BLaER1 treated with 17β-estradiol and CSF1 and Interleukin-3, amounts not matched to agents 10 nM and 100 nM (cell line): Measurements from ENCODE around the gene NUMB.
A peak's percentile ranks its signal among the peaks of the same experiment; 100 is the strongest.

Experiments used
- H3K27ac ChIP-seq, 11 experiments: shearing (Covaris generic); formaldehyde crosslinking; 2 replicates each; pipeline ENCODE4 v1.8.1; 2022
- H3K27me3 ChIP-seq, 11 experiments: shearing (Covaris generic); formaldehyde crosslinking; 2 replicates each; pipeline ENCODE4 v1.8.1; 2022
- H3K36me3 ChIP-seq, 11 experiments: shearing (Covaris generic); formaldehyde crosslinking; 2 replicates each; pipeline ENCODE4 v1.8.1; 2022
- H3K4me1 ChIP-seq, 10 experiments: shearing (Covaris generic); formaldehyde crosslinking; 2 replicates each; pipeline ENCODE4 v1.8.1; 2022
- H3K4me2 ChIP-seq, 11 experiments: shearing (Covaris generic); formaldehyde crosslinking; 2 replicates each; pipeline ENCODE4 v1.8.1; 2022
- H3K4me3 ChIP-seq, 10 experiments: shearing (Covaris generic); formaldehyde crosslinking; 2 replicates each; pipeline ENCODE4 v1.8.1; 2022
- H3K9ac ChIP-seq, 11 experiments: shearing (Covaris generic); formaldehyde crosslinking; 2 replicates each; pipeline ENCODE4 v1.8.1; 2022
- H3K9me3 ChIP-seq, 11 experiments: shearing (Covaris generic); formaldehyde crosslinking; replicated peaks in 1 of 11; 2 replicates each; pipeline ENCODE4 v1.8.1; 2022
- H4K20me1 ChIP-seq, 11 experiments: shearing (Covaris generic); formaldehyde crosslinking; 2 replicates each; pipeline ENCODE4 v1.8.1; 2022
- Cebpa-rat ChIP-seq, 11 experiments: shearing (Covaris generic); IDR thresholded peaks; 2 replicates each; pipeline ENCODE4 v1.8.1; 2022

The NUMB gene

DNA sequence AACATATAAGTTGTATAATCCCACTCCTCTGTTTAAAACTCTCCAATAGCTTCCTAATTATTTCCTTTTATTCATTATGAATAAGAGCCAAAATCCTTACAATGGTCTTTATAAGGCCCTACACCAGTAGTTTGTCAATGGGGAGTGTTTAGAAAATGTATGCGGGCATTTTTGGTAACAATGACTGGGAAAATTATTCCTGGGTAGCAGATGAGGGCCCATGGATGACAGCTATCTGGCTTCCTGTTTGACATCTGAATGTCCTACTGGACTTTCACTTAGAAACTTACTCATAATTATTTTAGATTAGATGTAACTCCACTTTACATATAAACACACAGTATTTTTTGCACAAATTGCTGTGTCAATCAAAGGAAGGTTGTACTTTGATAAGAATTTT lies 119.8 kb downstream of the NUMB start:
- Histone ChIP-seq H3K4me1 (no peaks in the 10 kb centered on the region), H3K4me3 (no peak overlapping the region), H3K9ac (no peak overlapping the region), H4K20me1 (peaks cover 0 to 100% (median 11%) of the 10 kb centered on the region in 11 experiments; a peak in 13 of 22 replicates), H3K4me2 (no peak overlapping the region), H3K36me3 (peaks cover 4 to 99% (median 51%) of the 10 kb centered on the region in 11 experiments; a peak in 20 of 22 replicates), H3K9me3 (peaks cover 0 to 4% (median 0%) of the 10 kb centered on the region in 11 experiments; a peak in 2 of 22 replicates), H3K27me3 (no peaks in the 10 kb centered on the region), H3K27ac (no peak overlapping the region)
- no peak for TF ChIP-seq Cebpa-rat (IDR thresholded peaks at IDR 0.05)

DNA sequence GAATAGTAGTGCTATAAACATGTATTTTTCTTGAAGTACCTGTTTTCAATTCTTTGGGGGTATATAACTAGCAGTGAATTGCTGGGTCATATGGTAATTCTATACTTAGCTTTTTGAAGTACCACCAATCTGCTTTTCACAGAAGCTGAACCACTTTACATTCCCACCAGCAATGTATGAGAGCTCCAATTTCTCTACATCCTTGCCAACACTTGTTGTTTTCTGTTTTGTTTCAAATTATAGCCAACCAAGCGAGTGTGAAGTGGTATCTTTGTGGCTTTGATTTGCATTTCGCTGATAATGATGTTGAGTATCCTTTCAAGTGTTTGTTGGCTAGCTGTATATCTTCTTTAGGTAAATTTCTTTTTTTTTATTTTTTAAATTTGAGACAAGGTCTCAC lies 125.3 kb downstream of the NUMB start:
- TF ChIP-seq Cebpa-rat (IDR thresholded peaks at IDR 0.05): no peak
- Histone ChIP-seq H3K36me3 (peaks cover 11 to 99% (median 31%) of the 10 kb centered on the region in 11 experiments; a peak in 19 of 22 replicates), H3K27me3 (no peaks in the 10 kb centered on the region)

DNA sequence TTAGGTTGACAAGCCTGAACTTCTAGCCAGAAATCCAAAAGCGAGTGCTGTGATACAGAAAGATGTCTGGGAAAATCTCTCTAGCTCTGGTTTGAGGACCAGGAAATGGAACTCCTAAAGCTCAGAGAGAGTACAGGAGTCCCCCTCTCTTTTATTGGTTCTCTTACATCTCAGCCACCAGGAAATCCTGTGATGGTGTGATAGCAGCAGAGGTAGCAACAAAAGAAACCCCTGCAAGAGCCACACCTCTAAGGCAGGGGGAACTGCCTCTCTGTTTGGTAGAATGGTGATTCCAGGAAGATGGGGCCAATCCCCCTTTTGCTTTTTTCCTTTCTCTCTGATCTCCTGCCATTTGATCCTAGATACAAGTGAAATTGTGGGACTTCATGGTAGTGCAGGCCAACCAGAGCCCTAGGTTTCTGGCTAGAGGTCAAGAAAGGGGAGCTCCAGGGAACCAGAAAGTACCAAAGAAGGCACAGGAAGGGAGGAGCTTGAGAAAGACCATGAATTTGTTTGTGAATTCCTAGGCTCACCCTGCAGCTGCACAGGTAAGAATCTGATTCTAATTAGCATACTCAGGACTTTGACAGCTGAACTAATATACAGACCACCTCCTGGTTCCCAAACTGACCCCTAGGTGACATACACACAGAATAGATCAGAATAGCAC lies 132.6 kb downstream of the NUMB start:
- Histone ChIP-seq H3K4me1 (peaks cover 0 to 23% (median 0%) of the 10 kb centered on the region in 10 experiments; a peak in 5 of 20 replicates), H3K4me3 (no peak overlapping the region), H4K20me1 (peaks cover 0 to 100% (median 22%) of the 10 kb centered on the region in 11 experiments; a peak in 14 of 22 replicates), H3K27ac (no peak overlapping the region), H3K27me3 (no peaks in the 10 kb centered on the region), H3K4me2 (no peak overlapping the region), H3K36me3 (peaks cover 0 to 98% (median 25%) of the 10 kb centered on the region in 11 experiments; a peak in 14 of 22 replicates), H3K9me3 (no peaks in the 10 kb centered on the region), H3K9ac (no peak overlapping the region)
- no peak for TF ChIP-seq Cebpa-rat (IDR thresholded peaks at IDR 0.05)

More for the DNA sequence above, 125.3 kb downstream of the NUMB start:
- H3K4me2 ChIP-seq: no peak overlapping the region
- H3K9me3 ChIP-seq: peaks cover 0 to 3% (median 0%) of the 10 kb centered on the region in 11 experiments; a peak in 3 of 22 replicates
- H4K20me1 ChIP-seq: peaks cover 0 to 100% (median 0%) of the 10 kb centered on the region in 11 experiments; a peak in 12 of 22 replicates
- H3K4me3 ChIP-seq: no peak overlapping the region
- 0 out of 20 replicates have a peak, but pooled peaks cover 0 to 8% (median 0%) of the 10 kb centered on the region in 10 experiments for H3K4me1 ChIP-seq
- no peak overlapping the region for H3K27ac ChIP-seq
- H3K9ac ChIP-seq: no peak overlapping the region

DNA sequence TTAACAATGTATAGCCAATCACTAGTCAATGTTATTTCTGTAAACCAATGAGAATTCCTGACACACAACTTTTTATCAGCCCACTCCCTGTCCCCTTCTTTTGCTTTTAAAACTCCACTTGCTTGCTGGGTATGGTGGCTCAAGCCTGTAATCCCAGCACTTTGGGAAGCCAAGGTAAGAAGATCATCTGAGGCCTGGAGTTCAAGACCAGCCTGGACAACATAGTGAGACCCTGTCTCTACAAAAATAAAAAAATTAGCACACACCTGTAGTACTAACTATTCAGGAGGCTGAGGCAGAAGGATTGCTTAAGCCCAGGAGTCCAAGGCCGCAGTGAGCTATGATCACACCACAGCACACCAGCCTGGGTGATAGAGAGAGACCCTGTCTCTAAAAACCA lies 133.3 kb downstream of the NUMB start:
- no peak for TF ChIP-seq Cebpa-rat (IDR thresholded peaks at IDR 0.05)

DNA sequence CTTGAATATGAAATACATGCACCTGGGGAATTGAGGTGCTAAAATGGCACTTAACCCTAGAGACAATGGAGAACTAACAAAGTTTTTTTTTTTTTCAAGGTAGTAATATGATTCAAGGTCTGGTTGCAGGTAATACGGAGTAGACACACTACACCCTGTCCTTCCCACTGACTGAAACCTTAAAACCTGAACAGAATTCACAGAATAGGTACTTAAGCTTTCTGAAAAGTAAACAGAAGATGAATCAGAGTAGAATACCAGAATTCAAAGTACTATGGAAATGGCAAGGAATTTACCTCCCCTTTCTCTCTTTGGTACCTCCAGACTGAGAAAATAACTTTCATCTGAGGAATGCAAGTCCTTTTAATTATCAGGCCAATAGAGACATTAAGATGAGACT lies 133.8 kb downstream of the NUMB start:
- Histone ChIP-seq H3K9ac (no peak overlapping the region), H3K27me3 (no peaks in the 10 kb centered on the region), H3K27ac (no peak overlapping the region), H3K4me2 (no peak overlapping the region), H3K9me3 (no peaks in the 10 kb centered on the region), H3K36me3 (peaks cover 0 to 98% (median 34%) of the 10 kb centered on the region in 11 experiments; a peak in 14 of 22 replicates), H4K20me1 (peaks cover 0 to 100% (median 22%) of the 10 kb centered on the region in 11 experiments; a peak in 14 of 22 replicates), H3K4me1 (peaks cover 0 to 16% (median 0%) of the 10 kb centered on the region in 10 experiments; a peak in 5 of 20 replicates), H3K4me3 (no peak overlapping the region)
- no peak for TF ChIP-seq Cebpa-rat (IDR thresholded peaks at IDR 0.05)

More for the DNA sequence above, 133.3 kb downstream of the NUMB start:
- H3K27ac ChIP-seq: no peak overlapping the region
- H3K36me3 ChIP-seq: peaks cover 0 to 98% (median 29%) of the 10 kb centered on the region in 11 experiments; a peak in 14 of 22 replicates
- H3K9ac ChIP-seq: no peak overlapping the region
- peaks cover 0 to 18% (median 0%) of the 10 kb centered on the region in 10 experiments; a peak in 5 of 20 replicates for H3K4me1 ChIP-seq
- no peak overlapping the region for H3K4me3 ChIP-seq
- H4K20me1 ChIP-seq: peaks cover 0 to 100% (median 22%) of the 10 kb centered on the region in 11 experiments; a peak in 14 of 22 replicates
- H3K9me3 ChIP-seq: no peaks in the 10 kb centered on the region
- no peak overlapping the region for H3K4me2 ChIP-seq
- no peaks in the 10 kb centered on the region for H3K27me3 ChIP-seq

DNA sequence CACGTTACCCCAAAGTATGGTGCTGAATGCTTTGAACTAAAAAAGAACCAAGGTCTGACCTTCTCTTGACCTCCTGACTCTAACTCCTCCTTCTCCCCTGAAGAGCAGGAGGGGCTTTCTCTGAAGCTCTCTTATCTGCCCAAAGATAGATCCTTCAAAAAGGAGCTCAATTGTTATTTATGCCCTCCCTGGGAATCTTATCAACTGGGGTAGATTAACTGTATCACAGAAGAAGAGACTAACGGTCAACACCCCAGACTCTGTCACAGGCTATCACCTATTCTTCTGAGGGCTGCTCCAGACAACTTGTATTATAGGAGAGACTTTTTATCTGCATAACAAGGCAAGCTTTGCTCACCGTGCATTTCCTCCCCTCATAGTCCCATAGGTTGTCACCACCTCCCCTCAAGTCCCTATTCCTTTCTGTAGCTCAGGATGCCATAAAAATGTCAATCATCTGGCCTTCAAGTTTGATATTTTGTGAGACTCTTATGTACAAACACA lies 134.4 kb downstream of the NUMB start:
- H3K4me1 ChIP-seq: peaks cover 0 to 16% (median 0%) of the 10 kb centered on the region in 10 experiments; a peak in 5 of 20 replicates
- no peak overlapping the region for H3K4me3 ChIP-seq
- H3K9me3 ChIP-seq: no peaks in the 10 kb centered on the region
- no peak for TF ChIP-seq Cebpa-rat (IDR thresholded peaks at IDR 0.05)
- H3K27ac ChIP-seq: no peak overlapping the region
- H3K4me2 ChIP-seq: no peak overlapping the region
- no peak overlapping the region for H3K9ac ChIP-seq
- H4K20me1 ChIP-seq: peaks cover 0 to 100% (median 22%) of the 10 kb centered on the region in 11 experiments; a peak in 14 of 22 replicates
- no peaks in the 10 kb centered on the region for H3K27me3 ChIP-seq
- H3K36me3 ChIP-seq: peaks cover 0 to 98% (median 40%) of the 10 kb centered on the region in 11 experiments; a peak in 14 of 22 replicates

DNA sequence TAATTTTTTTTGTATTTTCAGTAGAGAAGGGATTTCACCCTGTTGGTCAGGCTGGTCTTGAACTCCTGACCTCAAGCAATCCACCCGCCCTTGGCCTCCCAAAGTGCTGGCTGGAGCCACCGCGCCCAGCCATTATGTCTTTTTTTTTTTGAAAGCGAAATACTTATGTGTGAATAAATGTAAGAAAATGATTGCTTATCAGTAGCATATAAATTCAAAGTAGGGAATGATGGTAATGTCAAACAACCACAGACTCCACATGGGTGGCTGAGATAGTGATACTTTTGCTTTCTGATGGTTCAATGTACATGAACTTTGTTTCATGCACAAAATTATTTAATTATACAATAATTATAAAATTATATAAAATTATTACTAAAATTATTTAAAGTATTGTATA lies 145.2 kb downstream of the NUMB start:
- H3K4me2 ChIP-seq: peak overlapping the region in 7 of 11 experiments; percentile 74 to 94 (median 80); a peak in 13 of 22 replicates
- peaks cover 27 to 52% (median 36%) of the 10 kb centered on the region in 10 experiments for H3K4me1 ChIP-seq
- TF ChIP-seq Cebpa-rat (IDR thresholded peaks at IDR 0.05): no peak
- no peak overlapping the region for H3K4me3 ChIP-seq
- no peak overlapping the region for H3K9ac ChIP-seq
- H3K27ac ChIP-seq: peak overlapping the region in 7 of 11 experiments; percentile 10 to 88 (median 85); a peak in 10 of 22 replicates
- H3K9me3 ChIP-seq: 0 out of 22 replicates have a peak, but pooled peaks cover 0 to 2% (median 0%) of the 10 kb centered on the region in 11 experiments
- peaks cover 0 to 65% (median 20%) of the 10 kb centered on the region in 11 experiments; a peak in 15 of 22 replicates for H3K36me3 ChIP-seq
- H3K27me3 ChIP-seq: no peaks in the 10 kb centered on the region
- peaks cover 0 to 100% (median 0%) of the 10 kb centered on the region in 11 experiments; a peak in 6 of 22 replicates for H4K20me1 ChIP-seq

DNA sequence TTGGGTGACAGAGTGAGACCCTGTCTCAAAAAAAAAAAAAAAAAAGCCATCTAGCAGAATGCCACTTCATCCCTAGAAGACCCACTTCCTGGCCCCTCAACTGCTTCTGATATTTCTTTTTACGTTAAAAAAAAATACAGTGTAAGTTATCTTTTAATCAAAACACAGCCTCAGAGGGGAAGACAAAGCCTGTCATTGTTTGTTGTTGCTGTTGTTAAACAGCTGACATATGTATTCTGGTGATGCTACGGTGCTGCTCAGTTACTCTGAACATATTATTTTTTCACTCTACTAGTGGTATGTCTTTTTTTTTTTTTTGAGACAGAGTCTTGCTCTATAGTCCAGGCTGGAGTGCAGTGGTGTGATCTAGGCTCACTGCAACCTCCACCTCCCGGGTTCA lies 145.7 kb downstream of the NUMB start:
- TF ChIP-seq Cebpa-rat (IDR thresholded peaks at IDR 0.05): no peak
- peaks cover 0 to 100% (median 0%) of the 10 kb centered on the region in 11 experiments; a peak in 6 of 22 replicates for H4K20me1 ChIP-seq
- no peaks in the 10 kb centered on the region for H3K27me3 ChIP-seq
- H3K36me3 ChIP-seq: peaks cover 0 to 65% (median 24%) of the 10 kb centered on the region in 11 experiments; a peak in 15 of 22 replicates
- peak overlapping the region in 3 of 11 experiments; percentile 70 to 74 (median 71); a peak in 6 of 22 replicates for H3K9ac ChIP-seq
- H3K9me3 ChIP-seq: 0 out of 22 replicates have a peak, but pooled peaks cover 0 to 5% (median 0%) of the 10 kb centered on the region in 11 experiments
- no peak overlapping the region for H3K4me3 ChIP-seq
- H3K4me2 ChIP-seq: peak overlapping the region in 9 of 11 experiments; percentile 53 to 94 (median 79); a peak in 17 of 22 replicates
- H3K27ac ChIP-seq: peak overlapping the region in 10 of 11 experiments; percentile 58 to 88 (median 84); a peak in 20 of 22 replicates
- H3K4me1 ChIP-seq: peaks cover 27 to 56% (median 37%) of the 10 kb centered on the region in 10 experiments
